ENCODE measurements around the gene CD1B. TPM values are rescaled to one million over a fixed set of nuclear protein-coding genes. Genes with fewer than 3 reads are reported as not detected.
A peak's percentile ranks its signal among the peaks of the same experiment; 100 is the strongest.

The CD1B gene
- total and polyA plus RNA-seq, 2 experiments from 2014 or later = not detected

- no peak for TF ChIP-seq POLR2AphosphoS5 (IDR thresholded peaks at IDR 0.05; ENCODE audit: low read depth)
- no peak for TF ChIP-seq EZH2phosphoT487 (IDR thresholded peaks at IDR 0.05; ENCODE audit: unreplicated experiment)
- no peak for TF ChIP-seq NANOG (IDR thresholded peaks at IDR 0.05; ENCODE audit: borderline replicate concordance)
- TF ChIP-seq ZNF331 (CRISPR knock-in tag; IDR thresholded peaks at IDR 0.05; ENCODE audit: low read depth) = no peak
- TF ChIP-seq ZNF114 (CRISPR knock-in tag; IDR thresholded peaks at IDR 0.05) = no peak
- no peak for TF ChIP-seq REST (IDR thresholded peaks at IDR 0.05; ENCODE audit: unreplicated experiment)
- no peak for TF ChIP-seq STAT1 (IDR thresholded peaks at IDR 0.05; ENCODE audit: unreplicated experiment)
Measured at GRCh38 chr1:158295791-158296190, 35.5 kb downstream of the CD1B start (continued).

- Histone ChIP-seq H3K36me3 (ENCODE audit: insufficient read depth) (no peaks in the 10 kb centered on the region), H2AFZ (peak overlapping the region; percentile 72; the same call in 1 of the 2 replicates), H3K4me2 (no peak overlapping the region), H3K4me1 (ENCODE audit: insufficient read depth) (no peaks in the 10 kb centered on the region), H3F3A (replicated peaks; ENCODE audit: low read depth) (no peaks in the 10 kb centered on the region), H3K27ac (ENCODE audit: low read depth) (no peak overlapping the region), H3K27me3 (ENCODE audit: insufficient read depth) (no peaks in the 10 kb centered on the region), H3K79me2 (replicated peaks; ENCODE audit: insufficient read depth) (no peaks in the 10 kb centered on the region), H3K9me2 (ENCODE audit: insufficient read depth) (peaks cover 10% of the 10 kb centered on the region; the same call in 1 of the 2 replicates), H4K20me1 (replicated peaks; ENCODE audit: insufficient read depth) (no peaks in the 10 kb centered on the region), H3K4me3 (no peak overlapping the region)
- H3K4me1 Mint-ChIP-seq = no peaks in the 10 kb centered on the region
- no peaks in the 10 kb centered on the region for H3K36me3 Mint-ChIP-seq (ENCODE audit: low read depth)
- H3K27ac Mint-ChIP-seq = no peak overlapping the region
- DNase-seq (ENCODE audit: low spot score) (no peak), ATAC-seq (no peak)
- no peak overlapping the region for H3K4me3 Mint-ChIP-seq
- H3K27me3 Mint-ChIP-seq (ENCODE audit: insufficient read depth, low read depth, poor library complexity) = no peaks in the 10 kb centered on the region
- no peaks in the 10 kb centered on the region for H3K9me3 Mint-ChIP-seq
- TF ChIP-seq JUNB (IDR thresholded peaks at IDR 0.05; ENCODE audit: unreplicated experiment) (no peak), EZH2phosphoT487 (IDR thresholded peaks at IDR 0.05; ENCODE audit: unreplicated experiment) (no peak), NANOG (IDR thresholded peaks at IDR 0.05; ENCODE audit: borderline replicate concordance) (no peak), ZNF114 (CRISPR knock-in tag; IDR thresholded peaks at IDR 0.05) (no peak), CTCF (conservative IDR thresholded peaks at IDR 0.05; ENCODE audit: low read depth in 2 of 2) (no peak), ZNF331 (CRISPR knock-in tag; IDR thresholded peaks at IDR 0.05; ENCODE audit: low read depth) (no peak), POLR2AphosphoS5 (IDR thresholded peaks at IDR 0.05; ENCODE audit: low read depth) (no peak), ZNF462 (CRISPR knock-in tag; IDR thresholded peaks at IDR 0.05) (no peak), CREB1 (CRISPR knock-in tag; IDR thresholded peaks at IDR 0.05; ENCODE audit: low read depth) (no peak), EZH2 (IDR thresholded peaks at IDR 0.05; ENCODE audit: low read depth, unreplicated experiment) (no peak)
Measured at GRCh38 chr1:158290321-158290844, 40.9 kb downstream of the CD1B start.

Measured in GM23338 (cell line).